Activated T-helper 1 cell treated with anti-CD3 and anti-CD28 coated beads, Interleukin-12 subunit alpha, Interleukin-12 subunit beta, Interleukin-2, Interleukin-4 antibody, amounts not matched to agents 30 ng/mL and 10 ng/mL and 1 ng/mL, durations not matched to agents 14 hours and 24 hours and 36 hours (primary cell): ENCODE results near the gene ZSWIM7. TPM values are rescaled to one million over a fixed set of nuclear protein-coding genes. Genes with fewer than 3 reads are reported as not detected.

Source experiments
- DNase-seq: peaks from one replicate; pipeline ENCODE4 v3.0.0; 2021; ENCODE audit warnings: low spot score
- H3K27ac Mint-ChIP-seq: one replicate; pipeline ENCODE4 v1.8.0; 2021; ENCODE audit warnings: mild to moderate bottlenecking, mixed read lengths
- H3K27me3 Mint-ChIP-seq: one replicate; pipeline ENCODE4 v1.8.0; 2022; ENCODE audit warnings: mild to moderate bottlenecking, moderate library complexity, mixed read lengths; ENCODE audit not compliant: insufficient read depth
- H3K36me3 Mint-ChIP-seq: one replicate; pipeline ENCODE4 v1.8.0; 2021; ENCODE audit warnings: low read depth, mixed read lengths
- H3K4me1 Mint-ChIP-seq: one replicate; pipeline ENCODE4 v1.8.0; 2021; ENCODE audit warnings: low read depth, mixed read lengths
- H3K4me3 Mint-ChIP-seq: one replicate; pipeline ENCODE4 v1.8.0; 2021; ENCODE audit warnings: mild to moderate bottlenecking, moderate library complexity, mixed read lengths
- H3K9me3 Mint-ChIP-seq: one replicate; pipeline ENCODE4 v1.8.0; 2021; ENCODE audit warnings: mixed read lengths
- intact Hi-C: fragments of 100-400 bp; cut with micrococcal nuclease; formaldehyde crosslinking; loops from one replicate; pipeline ENCODE4 v1.15.1; 2024
- total RNA-seq: library from RNA; stranded (reverse); gene quantifications from 2 replicates; pipeline ENCODE4 v1.2.3, GENCODE V29; 2022

The ZSWIM7 gene
- total RNA-seq, 1 donor from 2014 or later = 9.5 TPM

DNA sequence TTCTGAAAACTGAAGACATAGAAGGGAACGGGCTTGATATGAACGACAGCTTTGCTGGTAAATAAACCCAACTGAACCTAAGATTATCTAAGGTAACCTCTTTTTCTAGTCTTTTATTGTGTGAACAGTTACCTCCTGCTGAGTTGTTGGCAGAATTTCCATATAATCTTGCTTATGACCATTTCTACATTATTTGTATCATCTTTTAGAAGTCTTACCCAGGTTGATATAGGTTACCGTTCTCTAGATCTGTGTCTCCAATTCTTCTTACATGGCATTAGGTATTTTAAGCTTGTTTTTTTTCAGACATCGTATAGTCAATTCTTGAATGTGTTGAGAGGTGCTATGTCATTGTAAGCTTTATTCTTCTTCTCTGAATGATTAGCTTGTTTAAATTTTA, 24.4 kb upstream of the ZSWIM7 start:
- no peaks in the 10 kb centered on the region for H3K9me3 Mint-ChIP-seq
- H3K4me3 Mint-ChIP-seq = no peak overlapping the region
- no peaks in the 10 kb centered on the region for H3K27me3 Mint-ChIP-seq
- H3K36me3 Mint-ChIP-seq = peaks cover 57% of the 10 kb centered on the region
- intact Hi-C loops = loop anchor here (10.0 kb wide), 1 partner anchor 391 kb away; the partner anchor contains the start of gene TRPV2
- peaks cover 49% of the 10 kb centered on the region for H3K4me1 Mint-ChIP-seq
- H3K27ac Mint-ChIP-seq = no peak overlapping the region
- DNase-seq = no peak

DNA sequence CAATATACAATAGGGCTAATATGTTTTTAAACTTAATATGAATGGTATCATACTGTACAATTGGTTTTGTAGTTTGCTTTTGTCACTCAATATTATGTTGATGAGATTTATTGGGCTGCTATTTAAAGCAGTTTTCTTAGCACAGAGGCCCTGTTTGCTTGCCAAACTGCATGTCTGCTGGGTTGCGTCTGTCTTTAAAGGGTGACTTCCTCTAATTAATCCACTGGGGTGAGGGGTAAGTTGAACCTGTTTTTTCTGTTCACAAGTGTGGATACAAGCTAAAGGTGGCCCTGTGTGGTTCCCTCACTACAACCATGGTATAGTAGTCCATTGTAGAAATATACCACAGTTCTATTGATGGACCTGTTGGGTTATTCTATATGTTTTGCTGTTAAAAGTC, 19.8 kb upstream of the ZSWIM7 start:
- intact Hi-C loops = no loop called here
- peaks cover 23% of the 10 kb centered on the region for H3K4me1 Mint-ChIP-seq
- DNase-seq = no peak
- H3K9me3 Mint-ChIP-seq = no peaks in the 10 kb centered on the region
- H3K27me3 Mint-ChIP-seq = no peaks in the 10 kb centered on the region
- H3K36me3 Mint-ChIP-seq = peaks cover 37% of the 10 kb centered on the region
- H3K27ac Mint-ChIP-seq = no peak overlapping the region
- no peak overlapping the region for H3K4me3 Mint-ChIP-seq

GRCh38 chr17:16013943-16014407, 14.5 kb upstream of the ZSWIM7 start:
- H3K27ac Mint-ChIP-seq = no peak overlapping the region
- no peak overlapping the region for H3K4me3 Mint-ChIP-seq
- H3K36me3 Mint-ChIP-seq = peaks cover 32% of the 10 kb centered on the region
- no peaks in the 10 kb centered on the region for H3K9me3 Mint-ChIP-seq
- peaks cover 11% of the 10 kb centered on the region for H3K4me1 Mint-ChIP-seq
- intact Hi-C loops = no loop called here
- no peak for DNase-seq
- no peaks in the 10 kb centered on the region for H3K27me3 Mint-ChIP-seq

DNA sequence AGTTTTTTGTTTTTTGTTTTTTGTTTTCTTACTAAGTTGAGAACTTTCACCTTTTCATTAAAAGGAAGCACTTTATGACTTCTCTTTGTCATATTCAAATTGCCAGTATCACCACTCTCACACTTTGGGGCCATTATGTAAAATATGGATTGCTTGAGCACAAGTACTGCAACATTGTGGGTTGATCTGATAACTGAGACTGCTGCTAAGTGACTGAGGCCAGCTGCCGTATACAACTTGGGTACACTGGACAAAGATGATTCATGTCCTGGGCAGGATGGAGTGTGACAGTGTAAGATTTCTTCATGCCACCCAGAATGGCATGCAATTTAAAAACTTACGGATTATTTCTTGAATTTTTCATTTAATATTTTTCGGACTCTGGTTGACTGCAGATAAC, 7.9 kb upstream of the ZSWIM7 start:
- H3K4me1 Mint-ChIP-seq = peaks cover 28% of the 10 kb centered on the region
- H3K27ac Mint-ChIP-seq = peak overlapping the region; percentile 26
- peaks cover 62% of the 10 kb centered on the region for H3K36me3 Mint-ChIP-seq
- H3K27me3 Mint-ChIP-seq = no peaks in the 10 kb centered on the region
- no peak overlapping the region for H3K4me3 Mint-ChIP-seq
- no peaks in the 10 kb centered on the region for H3K9me3 Mint-ChIP-seq
- intact Hi-C loops = loop anchor here (1.0 kb wide), 1 partner anchor 20 kb away; no protein-coding TSS in a partner anchor
- no peak for DNase-seq

- Mint-ChIP-seq H3K27ac (no peak overlapping the region), H3K36me3 (peaks cover 72% of the 10 kb centered on the region), H3K9me3 (peaks cover 3% of the 10 kb centered on the region), H3K27me3 (no peaks in the 10 kb centered on the region), H3K4me1 (peaks cover 35% of the 10 kb centered on the region), H3K4me3 (no peak overlapping the region)
- intact Hi-C loops = no loop called here
- no peak for DNase-seq
Observed at GRCh38 chr17:16005636-16006035, 6.1 kb upstream of the ZSWIM7 start.

- H3K27ac Mint-ChIP-seq = no peak overlapping the region
- intact Hi-C loops = no loop called here
- H3K9me3 Mint-ChIP-seq = peaks cover 3% of the 10 kb centered on the region
- H3K4me1 Mint-ChIP-seq = peaks cover 44% of the 10 kb centered on the region
- H3K4me3 Mint-ChIP-seq = no peak overlapping the region
- H3K27me3 Mint-ChIP-seq = no peaks in the 10 kb centered on the region
- H3K36me3 Mint-ChIP-seq = peaks cover 72% of the 10 kb centered on the region
- no peak for DNase-seq
Observed at GRCh38 chr17:16003841-16004240, 4.3 kb upstream of the ZSWIM7 start.

DNA sequence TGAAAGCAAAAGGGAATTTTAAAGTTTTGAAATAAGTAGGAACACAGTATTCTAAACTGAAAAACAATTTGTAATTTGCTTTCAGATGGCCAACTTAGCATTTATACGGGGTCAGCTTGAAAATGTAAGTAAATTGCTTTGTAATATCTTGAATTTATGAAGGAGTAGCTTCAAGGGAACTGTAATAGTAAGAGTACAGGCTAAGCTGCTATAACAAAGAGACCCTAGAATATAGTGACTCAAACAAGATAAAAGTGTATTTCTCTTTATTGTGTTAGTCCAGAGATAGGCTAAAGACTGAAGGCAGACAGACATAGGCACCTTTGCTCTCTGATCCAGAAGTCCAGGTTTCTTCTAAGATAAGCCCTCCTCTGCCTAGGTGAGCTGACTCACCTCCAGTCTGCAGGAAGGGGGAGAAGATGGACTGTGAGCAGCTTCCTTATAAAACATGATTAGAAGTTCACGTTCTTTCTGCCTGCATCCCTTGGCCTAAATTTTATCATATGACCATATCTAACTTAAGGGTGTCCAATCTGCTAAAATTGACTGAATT, 3.3 kb upstream of the ZSWIM7 start:
- intact Hi-C loops = no loop called here
- Mint-ChIP-seq H3K9me3 (peaks cover 3% of the 10 kb centered on the region), H3K4me1 (peaks cover 35% of the 10 kb centered on the region), H3K36me3 (peaks cover 61% of the 10 kb centered on the region), H3K27me3 (no peaks in the 10 kb centered on the region), H3K4me3 (no peak overlapping the region), H3K27ac (no peak overlapping the region)
- no peak for DNase-seq

- DNase-seq = no peak
- H3K36me3 Mint-ChIP-seq = peaks cover 53% of the 10 kb centered on the region
- H3K9me3 Mint-ChIP-seq = peaks cover 3% of the 10 kb centered on the region
- peak overlapping the region; percentile 96 for H3K27ac Mint-ChIP-seq
- intact Hi-C loops = no loop called here
- H3K4me3 Mint-ChIP-seq = peak overlapping the region; percentile 96
- no peaks in the 10 kb centered on the region for H3K27me3 Mint-ChIP-seq
- H3K4me1 Mint-ChIP-seq = peaks cover 35% of the 10 kb centered on the region
Observed at GRCh38 chr17:16001226-16001897, 1.9 kb upstream of the ZSWIM7 start.

- no peak for DNase-seq
- intact Hi-C loops = loop anchor here (1.0 to 5.0 kb wide), 4 partner anchors 28 to 739 kb away; partner anchors contain the start of gene ZNF286A
- H3K9me3 Mint-ChIP-seq = peaks cover 3% of the 10 kb centered on the region
- H3K4me1 Mint-ChIP-seq = peaks cover 35% of the 10 kb centered on the region
- H3K36me3 Mint-ChIP-seq = peaks cover 44% of the 10 kb centered on the region
- H3K27me3 Mint-ChIP-seq = no peaks in the 10 kb centered on the region
- peak overlapping the region; percentile 96 for H3K4me3 Mint-ChIP-seq
- H3K27ac Mint-ChIP-seq = peak overlapping the region; percentile 96
Observed at GRCh38 chr17:15999974-16000827, 697 bp upstream of the ZSWIM7 start.

DNA sequence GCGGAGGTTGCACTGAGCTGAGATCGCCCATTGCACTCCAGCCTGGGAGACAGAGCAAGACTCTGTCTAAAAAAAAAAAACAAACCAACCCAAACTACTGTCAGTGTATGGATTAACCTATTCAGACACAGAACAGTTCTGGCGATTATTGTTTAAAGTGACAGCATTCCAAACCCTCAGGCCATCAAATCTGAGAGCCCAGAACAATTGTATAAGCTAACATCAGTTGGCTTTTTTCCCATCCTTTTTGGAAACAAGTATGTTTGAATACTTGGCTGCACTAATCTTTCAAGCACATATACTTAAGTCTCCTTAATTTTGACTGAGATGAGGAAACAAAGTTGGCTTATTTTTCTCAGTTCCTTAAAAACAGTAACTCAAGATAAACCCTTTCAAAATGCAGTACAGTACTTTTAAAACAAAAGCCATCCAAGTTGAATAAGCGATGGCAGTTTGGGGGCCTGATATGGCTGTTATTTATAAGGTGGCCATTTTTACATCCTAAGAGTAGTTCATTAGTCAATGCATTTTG, 1.4 kb downstream of the ZSWIM7 start:
- Mint-ChIP-seq H3K4me3 (peak overlapping the region; percentile 95), H3K27ac (no peak overlapping the region), H3K9me3 (peaks cover 3% of the 10 kb centered on the region), H3K36me3 (peaks cover 28% of the 10 kb centered on the region), H3K27me3 (peaks cover 2% of the 10 kb centered on the region), H3K4me1 (peaks cover 30% of the 10 kb centered on the region)
- intact Hi-C loops = loop anchor here (1.0 to 5.0 kb wide), 6 partner anchors 39 to 737 kb away; partner anchors contain the start of genes ADORA2B and ZNF286A
- no peak for DNase-seq

DNA sequence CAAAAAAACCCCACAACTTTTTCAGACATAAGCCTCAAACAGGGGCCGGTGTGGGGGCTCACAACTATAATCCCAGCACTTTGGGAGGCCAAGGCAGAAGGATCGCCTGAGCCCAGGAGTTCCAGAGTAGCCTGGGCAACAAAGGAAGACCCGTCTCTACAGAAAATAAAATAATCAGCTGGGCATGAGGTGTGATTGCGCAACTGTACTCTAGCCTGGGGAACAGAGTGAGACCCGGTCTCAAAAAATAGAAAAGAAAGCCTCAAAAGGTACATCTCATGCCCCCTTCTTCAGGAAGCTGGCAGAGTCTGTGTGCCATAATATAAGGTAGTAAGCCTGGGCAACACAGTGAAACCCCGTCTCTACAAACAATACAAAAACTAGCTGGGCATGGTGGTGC, 3.2 kb downstream of the ZSWIM7 start:
- H3K27ac Mint-ChIP-seq = no peak overlapping the region

DNA sequence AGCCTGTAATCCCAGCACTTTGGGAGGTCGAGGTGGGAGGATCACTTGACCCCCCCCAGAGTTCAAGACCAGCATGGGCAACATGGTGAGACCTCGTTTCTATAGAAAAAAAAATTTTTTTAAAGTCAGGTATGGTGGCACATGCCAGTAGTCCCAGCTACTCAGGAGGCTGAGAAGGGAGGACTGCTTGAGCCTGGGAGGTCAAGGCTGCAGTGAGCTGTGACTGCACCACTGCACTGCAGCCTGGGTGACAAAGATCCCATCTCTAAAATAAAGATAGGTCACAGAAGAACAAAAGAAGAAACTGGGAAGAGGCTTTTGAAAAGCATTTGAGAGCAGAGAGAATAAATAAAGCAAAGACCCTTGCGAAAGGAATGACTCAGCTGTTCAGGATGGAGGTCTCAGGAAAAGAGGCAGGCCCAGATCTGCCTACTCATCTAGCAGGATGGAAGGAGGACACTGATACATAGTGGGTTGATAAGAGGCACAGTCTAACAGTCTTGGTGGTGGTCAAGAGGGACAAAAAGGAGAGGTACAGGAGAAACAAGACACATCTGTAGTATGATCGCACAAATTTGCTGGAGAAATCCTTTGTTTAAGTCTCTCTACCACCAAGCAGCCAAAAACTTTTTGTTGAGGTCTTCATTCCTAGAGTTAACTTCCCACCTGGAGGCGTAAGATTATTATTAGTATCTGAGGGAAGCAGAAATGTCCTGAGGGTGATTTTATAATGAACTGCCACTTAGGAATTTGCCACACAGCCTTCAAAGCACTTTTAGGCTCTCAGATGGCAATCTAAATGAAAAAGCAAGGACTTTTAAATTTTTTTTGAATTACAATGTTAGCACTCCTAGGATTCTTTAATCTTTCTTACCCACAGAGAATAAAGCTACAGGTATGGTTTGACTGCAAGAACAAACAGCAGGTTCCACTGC, 17.6 kb downstream of the ZSWIM7 start:
- peaks cover 17% of the 10 kb centered on the region for H3K36me3 Mint-ChIP-seq
- H3K27ac Mint-ChIP-seq = no peak overlapping the region
- H3K4me1 Mint-ChIP-seq = peaks cover 15% of the 10 kb centered on the region
- no peaks in the 10 kb centered on the region for H3K27me3 Mint-ChIP-seq
- no peaks in the 10 kb centered on the region for H3K9me3 Mint-ChIP-seq
- intact Hi-C loops = loop anchor here (1.0 kb wide), 2 partner anchors 23 to 46 kb away; no protein-coding TSS in a partner anchor
- H3K4me3 Mint-ChIP-seq = no peak overlapping the region
- DNase-seq = no peak

More for the DNA sequence above, 3.2 kb downstream of the ZSWIM7 start:
- Mint-ChIP-seq H3K4me1 (peaks cover 16% of the 10 kb centered on the region), H3K36me3 (peaks cover 10% of the 10 kb centered on the region), H3K9me3 (no peaks in the 10 kb centered on the region), H3K4me3 (no peak overlapping the region), H3K27me3 (peaks cover 2% of the 10 kb centered on the region)
- DNase-seq = no peak
- intact Hi-C loops = loop anchor here (5.0 kb wide), 1 partner anchor 299 kb away; the partner anchor contains the start of gene ZNF286A
